HepG2 (cell line): Measurements from ENCODE around the gene CHMP5.

Experiments
- BCL6 ChIP-seq: IDR thresholded peaks from 2 replicates; pipeline ENCODE4 v1.6.1; 2016; ENCODE audit warnings: missing genetic modification reagents, missing compliant biosample characterization
- CTCF ChIP-seq: sonication (generic); formaldehyde crosslinking; IDR thresholded peaks from 2 replicates; pipeline ENCODE4 v1.5.0; 2020; ENCODE audit warnings: mild to moderate bottlenecking, missing genetic modification reagents, moderate library complexity
- E2F5 ChIP-seq: sonication (generic); formaldehyde crosslinking; conservative IDR thresholded peaks from 2 replicates; pipeline ENCODE4 v1.4.0; 2020; ENCODE audit warnings: missing genetic modification reagents
- EED ChIP-seq: sonication (generic); formaldehyde crosslinking; IDR thresholded peaks from 2 replicates; pipeline ENCODE4 v1.5.0; 2020; ENCODE audit warnings: mild to moderate bottlenecking, missing genetic modification reagents
- EP300 ChIP-seq, 3 experiments: sonication (generic) in 1 of 3; formaldehyde crosslinking in 1 of 3; IDR thresholded peaks; 2 replicates each; pipeline versions ENCODE4 v1.5.1 to v1.6.1; 2011 to 2020; ENCODE audit warnings: low read depth in 2 of 3, low read length in 2 of 3, borderline replicate concordance in 1 of 3, improper control_type of control experiment in 1 of 3, mild to moderate bottlenecking in 1 of 3, missing genetic modification reagents in 1 of 3, moderate library complexity in 1 of 3
- IRF2 ChIP-seq: IDR thresholded peaks from 2 replicates; pipeline ENCODE4 v1.6.1; 2018; ENCODE audit warnings: missing genetic modification reagents, missing compliant biosample characterization
- KAT2B ChIP-seq: fragments of 150-350 bp; IDR thresholded peaks from 2 replicates; pipeline ENCODE4 v1.6.1; 2014; ENCODE audit warnings: low read depth, low read length, borderline replicate concordance
- MEIS2 ChIP-seq: sonication (generic); formaldehyde crosslinking; IDR thresholded peaks from 2 replicates; pipeline ENCODE4 v1.9.0; 2021; ENCODE audit warnings: mild to moderate bottlenecking, missing genetic modification reagents
- MTF1 ChIP-seq: sonication (generic); formaldehyde crosslinking; IDR thresholded peaks from 2 replicates; pipeline ENCODE4 v1.5.0; 2020; ENCODE audit warnings: missing genetic modification reagents
- POLR2AphosphoS5 ChIP-seq: IDR thresholded peaks from 2 replicates; pipeline ENCODE4 v1.6.1; 2012; ENCODE audit warnings: low read depth, low read length
- ZNF263 ChIP-seq: sonication (generic); formaldehyde crosslinking; IDR thresholded peaks from 2 replicates; pipeline ENCODE4 v1.4.0; 2020; ENCODE audit warnings: missing genetic modification reagents
- ZNF83 ChIP-seq: sonication (generic); formaldehyde crosslinking; IDR thresholded peaks from 2 replicates; pipeline ENCODE4 v1.4.0; 2020; ENCODE audit warnings: missing genetic modification reagents, mild to moderate bottlenecking, borderline replicate concordance

- TF ChIP-seq KAT2B (no peak), MTF1 (no peak), BCL6 (CRISPR knock-in tag) (no peak), ZNF83 (no peak), EP300 (IDR thresholded peaks at IDR 0.05; ENCODE audit: low read depth in 2 of 2, low read length in 2 of 2) (no peak), EP300 (CRISPR knock-in tag; IDR thresholded peaks at IDR 0.05; ENCODE audit: borderline replicate concordance) (no peak), E2F5 (no peak), MEIS2 (CRISPR knock-in tag) (no peak), IRF2 (no peak), ZNF263 (CRISPR knock-in tag) (no peak), EED (CRISPR knock-in tag) (no peak), POLR2AphosphoS5 (no peak), CTCF (CRISPR knock-in tag) (no peak)
These were observed 7.2 kb downstream of the CHMP5 start for GRCh38 chr9:33272061-33272460.
